Measurements from ENCODE around the gene LOXL3.

DNA sequence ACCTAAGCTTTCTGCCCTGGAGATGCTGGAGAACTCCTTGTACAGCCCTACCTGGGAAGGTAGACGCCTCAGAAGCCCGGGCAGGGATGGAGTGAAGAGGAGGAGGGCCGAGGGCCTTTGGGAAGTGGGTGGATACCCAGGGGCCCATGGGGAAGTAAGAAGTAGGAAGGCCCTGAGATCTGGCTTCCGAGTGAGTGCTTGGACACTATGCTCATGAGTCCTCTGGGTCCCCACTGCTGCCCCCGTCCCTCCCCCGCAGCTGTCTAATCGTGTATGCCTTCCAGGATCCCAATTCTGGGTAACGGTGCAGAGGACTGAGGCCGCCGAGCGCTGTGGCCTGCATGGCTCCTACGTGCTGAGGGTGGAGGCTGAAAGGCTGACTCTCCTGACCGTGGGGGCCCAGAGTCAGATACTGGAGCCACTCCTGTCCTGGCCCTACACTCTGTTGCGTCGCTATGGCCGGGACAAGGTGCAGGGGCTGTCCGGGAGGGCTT is 1.9 kb upstream of the LOXL3 start:
- TF ChIP-seq, protein P1, sequence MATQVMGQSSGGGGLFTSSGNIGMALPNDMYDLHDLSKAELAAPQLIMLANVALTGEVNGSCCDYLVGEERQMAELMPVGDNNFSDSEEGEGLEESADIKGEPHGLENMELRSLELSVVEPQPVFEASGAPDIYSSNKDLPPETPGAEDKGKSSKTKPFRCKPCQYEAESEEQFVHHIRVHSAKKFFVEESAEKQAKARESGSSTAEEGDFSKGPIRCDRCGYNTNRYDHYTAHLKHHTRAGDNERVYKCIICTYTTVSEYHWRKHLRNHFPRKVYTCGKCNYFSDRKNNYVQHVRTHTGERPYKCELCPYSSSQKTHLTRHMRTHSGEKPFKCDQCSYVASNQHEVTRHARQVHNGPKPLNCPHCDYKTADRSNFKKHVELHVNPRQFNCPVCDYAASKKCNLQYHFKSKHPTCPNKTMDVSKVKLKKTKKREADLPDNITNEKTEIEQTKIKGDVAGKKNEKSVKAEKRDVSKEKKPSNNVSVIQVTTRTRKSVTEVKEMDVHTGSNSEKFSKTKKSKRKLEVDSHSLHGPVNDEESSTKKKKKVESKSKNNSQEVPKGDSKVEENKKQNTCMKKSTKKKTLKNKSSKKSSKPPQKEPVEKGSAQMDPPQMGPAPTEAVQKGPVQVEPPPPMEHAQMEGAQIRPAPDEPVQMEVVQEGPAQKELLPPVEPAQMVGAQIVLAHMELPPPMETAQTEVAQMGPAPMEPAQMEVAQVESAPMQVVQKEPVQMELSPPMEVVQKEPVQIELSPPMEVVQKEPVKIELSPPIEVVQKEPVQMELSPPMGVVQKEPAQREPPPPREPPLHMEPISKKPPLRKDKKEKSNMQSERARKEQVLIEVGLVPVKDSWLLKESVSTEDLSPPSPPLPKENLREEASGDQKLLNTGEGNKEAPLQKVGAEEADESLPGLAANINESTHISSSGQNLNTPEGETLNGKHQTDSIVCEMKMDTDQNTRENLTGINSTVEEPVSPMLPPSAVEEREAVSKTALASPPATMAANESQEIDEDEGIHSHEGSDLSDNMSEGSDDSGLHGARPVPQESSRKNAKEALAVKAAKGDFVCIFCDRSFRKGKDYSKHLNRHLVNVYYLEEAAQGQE (tag by site-specific recombination; IDR thresholded peaks at IDR 0.05) = no peak
- TF ChIP-seq, protein P2, sequence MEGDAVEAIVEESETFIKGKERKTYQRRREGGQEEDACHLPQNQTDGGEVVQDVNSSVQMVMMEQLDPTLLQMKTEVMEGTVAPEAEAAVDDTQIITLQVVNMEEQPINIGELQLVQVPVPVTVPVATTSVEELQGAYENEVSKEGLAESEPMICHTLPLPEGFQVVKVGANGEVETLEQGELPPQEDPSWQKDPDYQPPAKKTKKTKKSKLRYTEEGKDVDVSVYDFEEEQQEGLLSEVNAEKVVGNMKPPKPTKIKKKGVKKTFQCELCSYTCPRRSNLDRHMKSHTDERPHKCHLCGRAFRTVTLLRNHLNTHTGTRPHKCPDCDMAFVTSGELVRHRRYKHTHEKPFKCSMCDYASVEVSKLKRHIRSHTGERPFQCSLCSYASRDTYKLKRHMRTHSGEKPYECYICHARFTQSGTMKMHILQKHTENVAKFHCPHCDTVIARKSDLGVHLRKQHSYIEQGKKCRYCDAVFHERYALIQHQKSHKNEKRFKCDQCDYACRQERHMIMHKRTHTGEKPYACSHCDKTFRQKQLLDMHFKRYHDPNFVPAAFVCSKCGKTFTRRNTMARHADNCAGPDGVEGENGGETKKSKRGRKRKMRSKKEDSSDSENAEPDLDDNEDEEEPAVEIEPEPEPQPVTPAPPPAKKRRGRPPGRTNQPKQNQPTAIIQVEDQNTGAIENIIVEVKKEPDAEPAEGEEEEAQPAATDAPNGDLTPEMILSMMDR (tag by site-specific recombination; IDR thresholded peaks at IDR 0.05) = no peak
- no peak for TF ChIP-seq ZNF214 (tag by site-specific recombination; IDR thresholded peaks at IDR 0.05; ENCODE audit: borderline replicate concordance)
- no peak for TF ChIP-seq GLIS2 (tag by site-specific recombination; IDR thresholded peaks at IDR 0.05)
- TF ChIP-seq TRIM28 (IDR thresholded peaks at IDR 0.05; ENCODE audit: borderline replicate concordance, low read length) = no peak
- TF ChIP-seq ZBTB17 (tag by site-specific recombination; IDR thresholded peaks at IDR 0.05) = no peak
- TF ChIP-seq, protein P3, sequence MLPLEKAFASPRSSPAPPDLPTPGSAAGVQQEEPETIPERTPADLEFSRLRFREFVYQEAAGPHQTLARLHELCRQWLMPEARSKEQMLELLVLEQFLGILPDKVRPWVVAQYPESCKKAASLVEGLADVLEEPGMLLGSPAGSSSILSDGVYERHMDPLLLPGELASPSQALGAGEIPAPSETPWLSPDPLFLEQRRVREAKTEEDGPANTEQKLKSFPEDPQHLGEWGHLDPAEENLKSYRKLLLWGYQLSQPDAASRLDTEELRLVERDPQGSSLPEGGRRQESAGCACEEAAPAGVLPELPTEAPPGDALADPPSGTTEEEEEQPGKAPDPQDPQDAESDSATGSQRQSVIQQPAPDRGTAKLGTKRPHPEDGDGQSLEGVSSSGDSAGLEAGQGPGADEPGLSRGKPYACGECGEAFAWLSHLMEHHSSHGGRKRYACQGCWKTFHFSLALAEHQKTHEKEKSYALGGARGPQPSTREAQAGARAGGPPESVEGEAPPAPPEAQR (tag by site-specific recombination; IDR thresholded peaks at IDR 0.05) = no peak
- TF ChIP-seq EGR2 (tag by site-specific recombination; IDR thresholded peaks at IDR 0.05; ENCODE audit: low read depth) = no peak
- TF ChIP-seq, protein P4, sequence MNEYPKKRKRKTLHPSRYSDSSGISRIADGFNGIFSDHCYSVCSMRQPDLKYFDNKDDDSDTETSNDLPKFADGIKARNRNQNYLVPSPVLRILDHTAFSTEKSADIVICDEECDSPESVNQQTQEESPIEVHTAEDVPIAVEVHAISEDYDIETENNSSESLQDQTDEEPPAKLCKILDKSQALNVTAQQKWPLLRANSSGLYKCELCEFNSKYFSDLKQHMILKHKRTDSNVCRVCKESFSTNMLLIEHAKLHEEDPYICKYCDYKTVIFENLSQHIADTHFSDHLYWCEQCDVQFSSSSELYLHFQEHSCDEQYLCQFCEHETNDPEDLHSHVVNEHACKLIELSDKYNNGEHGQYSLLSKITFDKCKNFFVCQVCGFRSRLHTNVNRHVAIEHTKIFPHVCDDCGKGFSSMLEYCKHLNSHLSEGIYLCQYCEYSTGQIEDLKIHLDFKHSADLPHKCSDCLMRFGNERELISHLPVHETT (tag by site-specific recombination; IDR thresholded peaks at IDR 0.05) = no peak
- no peak for TF ChIP-seq ZNF274 (IDR thresholded peaks at IDR 0.05; ENCODE audit: low read length)
- no peak for TF ChIP-seq ZNF274 (tag by site-specific recombination; IDR thresholded peaks at IDR 0.05; ENCODE audit: borderline replicate concordance)
- TF ChIP-seq SP2 (tag by site-specific recombination; IDR thresholded peaks at IDR 0.05) = no peak
- no peak for TF ChIP-seq ZSCAN30 (tag by site-specific recombination; IDR thresholded peaks at IDR 0.05)
- TF ChIP-seq, protein P5, sequence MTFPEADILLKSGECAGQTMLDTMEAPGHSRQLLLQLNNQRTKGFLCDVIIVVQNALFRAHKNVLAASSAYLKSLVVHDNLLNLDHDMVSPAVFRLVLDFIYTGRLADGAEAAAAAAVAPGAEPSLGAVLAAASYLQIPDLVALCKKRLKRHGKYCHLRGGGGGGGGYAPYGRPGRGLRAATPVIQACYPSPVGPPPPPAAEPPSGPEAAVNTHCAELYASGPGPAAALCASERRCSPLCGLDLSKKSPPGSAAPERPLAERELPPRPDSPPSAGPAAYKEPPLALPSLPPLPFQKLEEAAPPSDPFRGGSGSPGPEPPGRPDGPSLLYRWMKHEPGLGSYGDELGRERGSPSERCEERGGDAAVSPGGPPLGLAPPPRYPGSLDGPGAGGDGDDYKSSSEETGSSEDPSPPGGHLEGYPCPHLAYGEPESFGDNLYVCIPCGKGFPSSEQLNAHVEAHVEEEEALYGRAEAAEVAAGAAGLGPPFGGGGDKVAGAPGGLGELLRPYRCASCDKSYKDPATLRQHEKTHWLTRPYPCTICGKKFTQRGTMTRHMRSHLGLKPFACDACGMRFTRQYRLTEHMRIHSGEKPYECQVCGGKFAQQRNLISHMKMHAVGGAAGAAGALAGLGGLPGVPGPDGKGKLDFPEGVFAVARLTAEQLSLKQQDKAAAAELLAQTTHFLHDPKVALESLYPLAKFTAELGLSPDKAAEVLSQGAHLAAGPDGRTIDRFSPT (tag by site-specific recombination; IDR thresholded peaks at IDR 0.05) = no peak
